HG02938 (cell line): ENCODE data around the gene FGA.

Experiments used
- ATAC-seq: cut with Tn5 transposase; IDR thresholded peaks from one replicate; pipeline ENCODE4 v1.9.1; 2021; ENCODE audit warnings: mild to moderate bottlenecking, moderate library complexity; ENCODE audit not compliant: unreplicated experiment

FGA gene

GRCh38 chr4:154590329-154591006 is at the start of gene FGA:
FGA (minus strand) TSS chr4:154590742; CDS start chr4:154590687, 55 bp downstream.
- no peak for ATAC-seq

DNA sequence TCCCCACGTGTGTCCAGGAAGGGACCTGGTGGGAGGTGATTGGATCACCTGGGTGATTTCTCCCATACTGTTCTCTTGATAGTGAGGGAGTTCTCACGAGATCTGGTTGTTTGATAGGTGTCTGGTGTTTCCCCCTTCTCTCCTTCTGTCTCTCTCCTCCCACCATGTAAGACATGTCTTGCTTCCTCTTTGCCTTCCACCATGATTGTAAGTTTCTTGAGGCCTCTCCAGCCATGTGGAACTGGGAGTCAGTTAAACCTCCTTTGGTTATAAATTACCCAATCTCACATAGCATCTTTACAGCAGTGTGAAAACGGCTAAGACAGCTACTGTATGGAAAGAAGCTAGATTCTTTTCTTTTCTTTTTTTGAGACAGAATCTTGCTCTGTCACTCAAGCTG is 43.5 kb upstream of the FGA start:
- ATAC-seq = no peak

DNA sequence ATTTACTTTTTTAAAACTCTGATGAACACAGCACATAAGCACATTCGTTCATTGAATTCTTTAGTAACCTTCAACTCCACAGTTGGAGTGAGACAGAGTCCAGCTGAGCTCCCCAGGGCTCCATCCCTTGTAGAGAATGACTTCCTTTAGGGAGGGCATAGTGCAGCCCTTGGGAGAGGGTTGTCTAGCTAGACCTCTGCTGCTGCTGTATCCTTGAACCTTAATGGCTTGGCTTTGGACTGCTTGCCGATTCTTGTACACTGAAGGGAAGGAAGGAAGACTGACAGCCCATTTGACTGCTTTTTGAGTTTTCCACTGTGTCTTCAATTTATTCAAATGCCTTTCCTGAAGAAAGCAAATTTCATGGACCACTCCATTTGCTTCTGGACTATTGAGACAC is 41.3 kb upstream of the FGA start:
- no peak for ATAC-seq

DNA sequence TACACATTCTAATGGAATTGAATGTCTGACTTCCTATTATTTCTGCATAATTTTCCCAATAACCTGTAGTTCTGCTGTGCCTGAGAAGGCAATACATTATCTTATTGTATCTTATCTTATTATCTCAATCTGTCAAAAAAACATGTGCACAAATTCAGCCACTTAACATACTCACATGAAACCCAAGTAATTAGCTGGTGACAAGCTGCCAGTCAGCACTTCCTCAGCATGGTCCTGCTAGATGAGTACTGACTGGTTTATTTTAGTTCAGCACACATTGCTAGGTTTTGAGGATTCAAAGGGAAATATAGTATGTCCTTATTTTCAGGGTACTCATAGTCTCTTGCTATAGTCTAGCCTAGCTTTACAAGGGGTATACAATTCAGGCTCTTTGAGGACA is 39.8 kb upstream of the FGA start:
- no peak for ATAC-seq

DNA sequence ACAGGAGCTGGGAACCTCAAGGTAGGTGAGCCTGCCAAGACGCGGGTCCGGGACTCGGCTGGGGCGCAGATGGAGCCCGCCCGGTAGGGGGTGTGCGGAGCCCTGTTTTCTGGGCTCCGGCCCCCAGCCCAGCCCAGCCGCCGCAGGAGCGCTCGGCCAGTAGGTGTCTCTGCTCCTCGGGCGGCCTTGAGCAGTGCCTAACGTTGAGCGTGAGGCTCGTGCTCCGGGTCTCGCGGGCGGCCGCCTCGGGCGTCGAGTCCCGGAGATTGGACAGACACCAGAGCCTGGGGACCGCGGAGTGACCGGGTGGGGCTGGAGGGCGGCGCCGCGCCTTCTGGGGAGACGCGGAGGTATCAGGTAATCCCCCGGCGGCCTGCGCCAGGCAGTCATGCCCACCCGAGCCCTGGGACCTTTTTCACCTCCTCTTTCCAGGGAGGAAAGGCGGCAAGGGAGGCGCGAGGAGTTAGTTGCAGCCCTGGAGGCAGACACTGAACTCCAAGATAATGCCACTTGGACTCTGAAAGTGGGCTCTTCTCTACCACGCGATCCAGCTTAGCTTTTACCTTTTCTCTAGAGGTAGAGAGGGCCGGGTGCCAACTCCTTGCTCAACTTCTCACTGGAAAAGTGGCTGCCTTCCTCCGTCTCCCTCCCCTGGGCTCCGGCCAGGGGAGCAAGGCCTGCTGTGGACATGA is 36.4 kb upstream of the FGA start:
- peak; percentile 92 for ATAC-seq

- ATAC-seq = no peak
These were observed 35.4 kb upstream of the FGA start for GRCh38 chr4:154625971-154626370.

DNA sequence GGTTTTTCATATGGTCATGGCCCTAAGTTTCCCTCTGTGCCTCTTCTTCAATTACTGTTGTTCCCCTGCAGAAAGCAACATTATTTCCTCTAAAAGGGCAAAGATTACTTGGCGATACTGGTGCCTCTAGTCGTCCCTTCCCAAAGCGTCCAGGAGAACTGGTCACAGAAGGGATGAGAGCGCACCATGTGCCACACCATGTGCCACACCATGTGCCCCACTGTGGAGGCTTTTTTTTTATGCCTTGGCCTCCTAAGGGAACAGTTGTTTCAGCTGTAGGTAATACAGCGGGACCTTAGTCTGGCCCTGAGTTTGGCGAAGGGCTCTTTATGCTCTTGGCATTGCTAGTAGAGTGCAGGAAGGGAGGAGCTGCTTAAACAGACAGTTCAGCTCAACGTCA is 33.5 kb upstream of the FGA start:
- no peak for ATAC-seq

DNA sequence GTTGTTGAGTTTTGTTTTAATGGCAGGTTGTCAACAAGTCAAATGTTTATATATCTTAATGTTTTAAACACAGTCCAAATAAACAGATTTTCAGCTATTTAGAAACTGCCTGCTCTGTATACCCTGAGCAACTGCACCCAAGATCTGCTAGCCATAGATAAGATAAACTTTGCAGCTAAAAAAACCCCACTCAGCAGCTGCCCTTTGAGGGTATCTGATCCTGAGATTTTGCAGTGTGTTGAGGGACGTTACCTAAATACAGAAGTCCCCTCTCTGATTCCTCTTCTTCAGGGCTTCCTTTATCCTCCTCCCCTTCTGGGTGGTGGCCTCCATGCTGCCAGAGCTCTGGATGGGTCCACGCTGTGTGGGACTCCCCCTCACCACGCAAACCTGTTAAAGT is 32.9 kb upstream of the FGA start:
- ATAC-seq = no peak

DNA sequence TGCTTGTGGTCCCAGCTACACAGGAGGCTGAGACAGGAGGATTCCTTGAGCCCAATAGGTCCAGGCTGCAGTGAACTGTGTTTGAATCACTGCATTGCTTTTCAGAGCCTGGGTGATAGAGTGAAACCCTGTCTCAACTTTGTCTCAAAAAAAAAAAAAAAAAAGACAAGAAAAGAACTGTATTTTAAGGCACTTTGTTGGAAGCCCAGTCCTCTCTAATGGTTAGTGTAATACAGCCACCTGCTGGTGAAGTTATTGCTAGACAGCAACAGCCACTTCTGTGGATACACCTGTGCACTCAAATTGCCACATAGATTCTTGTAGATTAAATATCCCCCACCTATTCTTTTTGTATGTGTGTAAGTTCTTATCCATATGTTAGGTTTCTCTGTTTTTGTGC is 32.1 kb upstream of the FGA start:
- peak; percentile 44 for ATAC-seq

GRCh38 chr4:154620111-154620510 is 29.6 kb upstream of the FGA start:
- ATAC-seq = no peak

- peak; percentile 58 for ATAC-seq
These were observed 28.3 kb upstream of the FGA start for GRCh38 chr4:154618708-154619315.

DNA sequence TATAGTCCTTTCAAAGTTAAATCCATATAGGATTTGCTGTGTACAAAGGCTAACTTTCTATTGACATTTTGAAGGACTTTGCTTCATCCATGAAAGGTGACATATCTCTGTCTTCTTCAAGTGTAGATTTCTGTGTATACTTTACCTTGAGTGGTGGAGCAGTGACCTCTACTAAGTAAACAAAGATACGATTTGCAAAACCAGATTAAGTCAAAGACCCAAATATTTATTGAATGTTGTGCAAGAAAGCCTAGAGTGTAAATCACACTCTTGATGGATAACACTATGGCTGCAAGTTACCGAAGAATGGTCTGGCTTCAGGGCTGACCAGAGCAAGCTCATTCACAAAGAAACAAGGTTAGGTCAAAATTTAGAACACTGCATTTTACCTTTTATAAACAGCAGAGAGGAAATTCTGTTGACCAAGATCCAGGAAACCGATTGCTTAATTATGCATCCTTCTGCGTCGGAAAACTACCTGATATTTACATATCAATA is 27.3 kb upstream of the FGA start:
- no peak for ATAC-seq

DNA sequence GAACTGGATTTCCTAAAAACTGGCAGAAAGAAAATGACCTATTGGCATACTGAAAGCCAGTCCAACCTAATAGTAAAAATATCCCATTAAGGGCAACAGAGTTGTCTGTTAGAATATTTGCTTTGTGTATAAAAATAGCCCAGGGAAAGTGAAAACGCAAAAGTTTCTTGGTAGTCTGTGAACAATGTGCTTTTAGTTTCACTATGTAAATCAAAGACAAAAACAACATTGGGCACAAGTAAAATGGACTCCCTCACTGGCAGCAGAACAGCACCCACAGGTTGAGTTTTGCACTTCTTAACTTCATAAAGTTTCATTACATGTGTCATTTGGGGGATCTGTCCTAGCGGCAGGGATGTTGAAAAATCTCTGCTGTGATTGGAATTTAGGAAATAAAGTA is 26.2 kb upstream of the FGA start:
- ATAC-seq = peak; percentile 97

GRCh38 chr4:154616287-154616686 is 25.7 kb upstream of the FGA start:
- no peak for ATAC-seq

GRCh38 chr4:154615211-154615610 is 24.7 kb upstream of the FGA start:
- ATAC-seq = no peak

GRCh38 chr4:154614306-154614705 is 23.8 kb upstream of the FGA start:
- no peak for ATAC-seq

DNA sequence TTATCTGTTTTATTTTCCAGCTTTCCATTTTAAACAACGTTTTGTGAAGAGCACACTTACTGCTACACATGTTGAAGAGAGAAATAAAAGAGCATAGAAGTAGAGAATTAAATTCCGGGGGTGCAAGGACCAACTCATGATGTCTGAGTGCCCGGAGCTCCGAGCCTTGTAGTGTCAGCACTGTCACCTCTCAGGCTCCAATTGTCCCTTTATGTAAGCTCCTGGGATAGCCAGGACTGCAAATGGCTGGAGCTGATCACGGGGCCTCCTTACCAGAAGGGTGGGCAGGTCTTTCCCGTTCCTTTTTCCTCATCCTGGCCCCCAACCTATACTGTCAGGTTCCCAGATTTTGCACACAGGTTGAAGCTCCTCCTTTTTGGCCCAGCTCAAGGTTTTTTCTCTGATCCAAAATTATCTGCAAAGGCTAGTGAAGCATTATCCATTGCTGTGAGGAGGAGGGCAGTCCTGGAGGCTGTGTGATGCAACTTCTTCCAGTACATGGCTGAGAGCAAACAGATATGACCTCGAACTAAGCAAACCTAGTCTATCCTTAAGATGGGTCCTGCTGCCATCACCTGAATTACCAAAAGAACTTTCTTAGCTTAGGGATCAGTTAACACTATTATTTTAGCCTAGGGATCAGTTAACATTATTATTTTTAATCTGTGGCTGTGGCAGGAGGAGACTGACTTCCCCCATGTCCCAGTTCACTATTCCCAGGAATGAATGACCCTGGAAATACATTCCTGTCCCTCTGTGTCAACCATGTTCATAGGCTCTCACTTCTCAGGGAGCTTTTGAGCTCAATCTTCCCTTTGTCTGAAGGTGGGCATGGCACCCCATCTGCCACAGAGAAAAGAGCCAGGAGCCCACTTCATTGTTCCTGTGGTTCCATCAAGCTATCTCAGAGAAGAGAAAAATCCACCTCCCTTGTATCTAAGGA is 22.2 kb upstream of the FGA start, which contains the start of gene FGG:
Gene FGG, minus strand, starts transcription at position 185 of the 943 bp plus-strand sequence. Its CDS starts 47 bp downstream, at position 138.
- ATAC-seq = no peak

- no peak for ATAC-seq
These were observed 21.3 kb upstream of the FGA start for GRCh38 chr4:154611833-154612232.

GRCh38 chr4:154610582-154610981 is 20.0 kb upstream of the FGA start:
- no peak for ATAC-seq

GRCh38 chr4:154609532-154609931 is 19.0 kb upstream of the FGA start:
- no peak for ATAC-seq
